AG04449 (cell line): Measurements from ENCODE around the gene ZNF524.
"Not testable (repeated sequence)": the region's sequence is repeated elsewhere in the genome, so short reads cannot be mapped to it uniquely, and the experiment has no call there.

Source experiments
- CTCF ChIA-PET: fragments of 350-600 bp; formaldehyde crosslinking; extraction: SDS; loops from one replicate; lab custom pipeline; 2021; ENCODE audit warnings: antibody characterized with exemption; lab: Yijun Ruan, JAX
- POLR2A ChIA-PET: fragments of 400-600, 350-600 bp; formaldehyde crosslinking; extraction: SDS; loops from one replicate; lab custom pipeline; 2020; ENCODE audit warnings: antibody characterized with exemption, inconsistent platforms; lab: Yijun Ruan, JAX
- DNase-seq: peaks from one replicate; pipeline ENCODE4 v3.0.0-alpha.2; 2010; ENCODE audit warnings: low read depth, low spot score
- H3K4me3 ChIP-seq: 2 replicates; pipeline ENCODE4 v1.5.1; 2011; ENCODE audit warnings: low read depth, mild to moderate bottlenecking, control low read depth, low read length
- CTCF ChIP-seq: IDR thresholded peaks from one replicate; pipeline ENCODE4 v1.5.1; 2011; ENCODE audit warnings: mild to moderate bottlenecking, moderate library complexity, low read length, control low read depth, inconsistent platforms; ENCODE audit not compliant: insufficient read depth; ENCODE audit errors: missing control alignments

ZNF524 gene

GRCh38 chr19:55581145-55581822 is 18.8 kb upstream of the ZNF524 start:
- no peak for TF ChIP-seq CTCF
- ChIA-PET CTCF (interaction anchor here (0.8 to 1.6 kb wide), 4 partner anchors 25 to 113 kb away, joined by 3 read pairs; no protein-coding TSS in a partner anchor), POLR2A (interaction anchor here (0.6 to 0.9 kb wide), 2 partner anchors 11 to 25 kb away, joined by 3 read pairs; no protein-coding TSS in a partner anchor)
- H3K4me3 ChIP-seq, result peak overlapping the region; percentile 96
- no peak for DNase-seq

- CTCF ChIA-PET, result interaction anchor here (1.6 kb wide), 1 partner anchor 34 kb away, joined by 3 read pairs; no protein-coding TSS in a partner anchor
- DNase-seq, result no peak
- no peak overlapping the region for H3K4me3 ChIP-seq
- no peak for TF ChIP-seq CTCF
- POLR2A ChIA-PET, result no interaction called here
These were observed 18.3 kb upstream of the ZNF524 start for GRCh38 chr19:55581823-55582223.

GRCh38 chr19:55582284-55582683 is 17.8 kb upstream of the ZNF524 start:
- POLR2A ChIA-PET, DNase-seq, CTCF ChIA-PET, H3K4me3 ChIP-seq: not testable (repeated sequence)

- H3K4me3 ChIP-seq, DNase-seq, POLR2A ChIA-PET: not testable (repeated sequence)
- CTCF ChIA-PET, result interaction anchor here (0.9 to 2.0 kb wide), 5 partner anchors 13 to 116 kb away, joined by 3 to 6 read pairs (median 3); no protein-coding TSS in a partner anchor
These were observed 16.2 kb upstream of the ZNF524 start for GRCh38 chr19:55583897-55584296.

- ChIA-PET POLR2A (interaction anchor here (0.7 kb wide), 1 partner anchor 81 kb away, joined by 3 read pairs; no protein-coding TSS in a partner anchor), CTCF (interaction anchor here (0.8 to 2.0 kb wide), 6 partner anchors 22 to 425 kb away, joined by 3 to 6 read pairs (median 4); no protein-coding TSS in a partner anchor)
- no peak for DNase-seq
- H3K4me3 ChIP-seq, result no peak overlapping the region
- no peak for TF ChIP-seq CTCF
These were observed 15.2 kb upstream of the ZNF524 start for GRCh38 chr19:55584871-55585270.

- no peak for DNase-seq
- no peak for TF ChIP-seq CTCF
- CTCF ChIA-PET, result interaction anchor here (0.6 to 2.0 kb wide), 7 partner anchors 13 to 425 kb away, joined by 3 to 6 read pairs (median 5); partner anchors contain the start of gene ZNF865
- POLR2A ChIA-PET, result interaction anchor here (0.7 to 1.3 kb wide), 2 partner anchors 13 to 18 kb away, joined by 3 to 5 read pairs; partner anchors contain the start of gene FIZ1
- peak overlapping the region; percentile 47 for H3K4me3 ChIP-seq
These were observed 14.3 kb upstream of the ZNF524 start for GRCh38 chr19:55585658-55586339.
